Fibroblast of skin of scalp (primary cell): Measurements from ENCODE around the gene ARMC9.
A peak's percentile ranks its signal among the peaks of the same experiment; 100 is the strongest.
"Not testable (repeated sequence)": the region's sequence is repeated elsewhere in the genome, so short reads cannot be mapped to it uniquely, and the experiment has no call there.

Source experiments
- DNase-seq: peaks from one replicate; pipeline ENCODE4 v3.0.0-alpha.2; 2013

ARMC9 gene

GRCh38 chr2:231290321-231291015, 92.0 kb downstream of the ARMC9 start:
- DNase-seq = no peak

- DNase-seq = no peak
Observed at GRCh38 chr2:231292472-231293134, 94.2 kb downstream of the ARMC9 start.

DNA sequence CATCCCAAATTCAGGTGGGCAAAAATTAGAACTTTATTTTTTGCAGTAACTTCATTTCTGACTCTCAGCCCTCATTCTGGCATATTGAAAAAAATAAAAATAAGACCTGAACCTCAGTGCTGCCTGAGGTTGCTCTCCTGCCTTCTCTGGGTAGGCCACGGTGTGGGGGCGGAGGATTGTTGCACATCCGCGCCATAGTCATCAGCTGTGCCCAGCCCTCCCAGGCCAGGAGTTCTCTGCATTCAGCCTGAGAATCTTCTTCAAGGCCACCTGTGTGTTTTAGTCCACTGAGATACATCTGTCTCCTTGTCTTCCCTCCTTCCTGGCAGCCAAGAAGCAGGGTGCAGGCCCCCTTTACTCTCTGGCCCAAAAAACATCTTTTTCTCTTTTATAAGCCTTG, 94.7 kb downstream of the ARMC9 start:
- DNase-seq = no peak

DNA sequence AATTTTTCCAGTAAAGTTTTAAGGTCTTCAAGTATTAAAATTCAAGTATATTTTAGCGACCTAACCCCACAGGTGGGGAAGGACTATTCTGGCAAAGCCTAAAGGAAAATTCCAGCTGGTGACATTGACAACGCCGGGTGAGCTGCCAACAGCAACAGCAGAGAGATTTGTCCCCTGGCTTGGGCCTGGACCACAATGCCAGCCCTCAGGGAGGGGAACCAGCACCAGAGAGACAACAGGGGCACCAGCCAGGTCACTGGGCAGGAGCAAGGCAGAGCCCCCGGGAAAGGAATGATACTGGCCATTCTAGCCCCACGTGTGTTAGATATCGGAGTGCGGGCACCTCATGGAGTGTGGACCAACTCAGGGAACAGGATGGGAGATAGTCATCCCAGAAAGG, 95.7 kb downstream of the ARMC9 start:
- no peak for DNase-seq

DNA sequence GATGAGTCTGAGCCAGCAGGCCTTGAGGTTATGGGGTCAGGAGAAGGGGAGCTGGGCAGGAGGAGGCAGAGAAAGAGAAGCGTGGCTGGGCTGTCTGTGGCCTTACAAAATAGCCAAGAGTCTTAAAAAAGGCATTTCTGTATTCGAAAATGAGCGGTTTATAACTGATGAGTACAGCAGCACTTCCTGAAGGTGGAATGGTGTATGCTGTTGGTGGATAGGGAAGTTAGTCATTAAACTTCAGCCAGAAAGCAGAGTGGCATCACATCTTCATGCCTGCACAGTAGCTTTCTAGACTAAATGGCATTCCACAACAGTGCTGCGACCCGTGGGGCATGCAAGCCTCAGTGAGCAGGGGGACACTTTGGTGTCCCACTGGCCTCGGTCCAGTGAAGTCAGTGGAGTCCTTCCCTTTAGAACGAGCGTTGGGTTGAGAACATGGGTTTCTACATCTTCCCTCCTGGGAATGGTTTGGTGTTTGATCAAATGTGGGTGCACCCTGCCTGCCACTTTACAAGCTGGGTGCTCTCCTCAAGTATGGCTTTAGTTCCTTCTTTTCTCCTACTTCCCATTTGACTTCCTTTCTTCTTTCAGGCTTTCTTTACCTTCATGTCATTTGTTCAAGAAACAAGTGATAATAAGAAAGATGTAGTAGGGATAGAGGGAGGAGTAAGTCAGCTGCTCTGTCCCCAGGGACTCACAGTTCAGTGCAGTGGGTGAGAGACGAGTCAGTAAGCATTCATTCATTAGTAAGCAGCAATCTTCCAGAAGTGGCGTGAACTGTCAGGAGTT, 96.3 kb downstream of the ARMC9 start:
- DNase-seq = peak; percentile 20

DNA sequence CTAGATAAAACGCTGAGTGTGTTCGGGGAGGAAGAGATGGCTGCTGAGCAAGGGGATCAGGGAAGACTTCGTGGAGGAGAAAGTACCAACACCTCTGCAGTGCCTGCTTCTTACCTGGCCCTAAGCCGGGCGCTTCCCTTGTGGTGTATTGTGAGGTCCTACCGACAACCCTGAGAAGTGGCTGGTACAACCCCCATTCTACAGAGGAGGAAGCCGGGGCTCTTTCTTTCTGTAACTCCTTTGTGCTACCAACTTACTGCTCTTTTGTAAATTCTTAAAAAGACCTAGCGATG, 96.9 kb downstream of the ARMC9 start:
- no peak for DNase-seq

DNA sequence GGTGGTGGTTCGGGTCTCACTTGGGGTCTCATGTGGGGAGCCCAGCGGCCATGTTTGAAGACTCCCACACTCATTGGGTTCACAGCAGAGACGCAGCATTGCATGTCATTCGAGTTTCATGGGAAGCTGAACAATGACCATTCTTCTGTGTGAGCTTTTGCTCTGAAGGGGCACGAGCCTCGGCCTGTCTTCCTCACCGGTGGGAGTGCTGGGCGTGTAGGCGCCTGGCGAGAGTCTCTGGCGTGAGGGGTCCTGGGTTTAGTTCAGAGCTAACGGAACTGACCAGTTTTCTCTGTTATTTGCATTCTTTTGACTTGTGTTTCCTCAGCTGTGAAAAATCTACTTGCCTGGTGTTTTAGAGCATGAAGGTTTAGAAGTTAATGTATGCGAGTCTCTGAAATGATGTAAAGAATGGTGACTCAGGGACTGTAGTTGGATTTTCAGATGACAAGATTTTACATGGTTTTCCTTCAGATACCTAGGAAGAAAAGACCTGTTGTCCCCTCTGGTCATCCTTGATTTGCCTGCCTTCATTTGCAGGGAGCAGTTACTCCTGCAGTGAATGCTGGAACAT, 98.1 kb downstream of the ARMC9 start:
- no peak for DNase-seq

GRCh38 chr2:231297108-231297908, 98.9 kb downstream of the ARMC9 start:
- peak; percentile 57 for DNase-seq

DNA sequence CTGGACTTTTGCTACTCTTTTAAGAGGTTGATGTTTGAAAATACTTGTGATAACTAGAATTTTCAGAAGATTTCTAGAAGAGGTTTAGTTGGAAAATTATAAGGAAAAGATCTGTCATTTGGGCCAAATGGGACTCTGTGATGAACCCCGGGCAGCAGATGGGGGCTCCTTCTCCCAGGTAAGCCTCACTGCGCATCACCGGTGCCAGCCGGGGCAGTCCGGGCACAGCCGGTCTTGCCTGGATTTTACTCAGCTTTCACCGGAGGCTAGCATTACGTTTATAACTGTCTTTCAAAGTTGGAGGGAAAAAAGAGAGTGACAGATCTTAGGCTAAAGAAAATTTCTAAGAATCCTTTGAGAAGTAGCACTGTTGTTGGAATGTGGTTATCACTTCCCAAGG, 99.7 kb downstream of the ARMC9 start:
- DNase-seq = no peak

DNA sequence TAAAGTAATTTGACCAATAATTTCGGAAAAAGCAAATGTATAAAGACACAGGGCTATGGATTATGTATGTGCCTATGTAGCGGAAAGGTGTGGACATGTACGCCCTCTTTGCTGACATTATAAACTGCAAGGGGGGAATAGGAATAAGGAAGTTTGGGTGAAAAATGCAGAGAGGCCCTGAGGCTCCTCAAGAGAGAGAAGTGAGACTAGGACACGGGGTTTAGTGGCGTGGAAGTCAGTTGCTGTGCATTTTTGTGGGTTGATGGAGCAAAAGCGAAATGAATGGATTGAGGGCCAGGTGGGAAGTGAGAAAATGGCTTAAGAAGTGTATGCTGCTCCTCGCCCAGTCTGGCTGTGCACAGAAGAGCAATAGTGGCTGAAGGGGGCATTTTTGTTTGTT, 100.8 kb downstream of the ARMC9 start:
- DNase-seq = no peak

- DNase-seq = no peak
Observed at GRCh38 chr2:231300020-231300721, 101.7 kb downstream of the ARMC9 start.

- DNase-seq = no peak
Observed at GRCh38 chr2:231300722-231301076, 102.3 kb downstream of the ARMC9 start.

DNA sequence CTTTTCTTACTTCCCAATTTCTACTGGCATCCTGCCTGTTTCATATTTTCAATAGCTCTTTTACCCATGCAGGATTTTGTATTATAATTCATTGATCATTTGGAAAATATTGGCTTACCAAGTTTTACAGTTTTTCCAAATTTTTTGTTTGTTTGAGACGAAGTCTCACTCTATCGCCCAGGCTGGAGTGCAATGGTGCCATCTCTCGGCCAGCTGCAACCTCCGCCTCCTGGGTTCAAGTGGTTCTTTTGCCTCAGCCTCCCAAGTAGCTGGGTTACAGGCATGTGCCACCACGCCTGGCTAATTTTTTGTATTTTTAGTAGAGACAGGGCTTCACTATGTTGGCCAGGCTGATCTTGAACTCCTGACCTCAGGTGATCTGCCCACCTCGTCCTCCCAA, 105.8 kb downstream of the ARMC9 start:
- not testable (repeated sequence) for DNase-seq

GRCh38 chr2:231305221-231305620, 106.8 kb downstream of the ARMC9 start:
- no peak for DNase-seq

DNA sequence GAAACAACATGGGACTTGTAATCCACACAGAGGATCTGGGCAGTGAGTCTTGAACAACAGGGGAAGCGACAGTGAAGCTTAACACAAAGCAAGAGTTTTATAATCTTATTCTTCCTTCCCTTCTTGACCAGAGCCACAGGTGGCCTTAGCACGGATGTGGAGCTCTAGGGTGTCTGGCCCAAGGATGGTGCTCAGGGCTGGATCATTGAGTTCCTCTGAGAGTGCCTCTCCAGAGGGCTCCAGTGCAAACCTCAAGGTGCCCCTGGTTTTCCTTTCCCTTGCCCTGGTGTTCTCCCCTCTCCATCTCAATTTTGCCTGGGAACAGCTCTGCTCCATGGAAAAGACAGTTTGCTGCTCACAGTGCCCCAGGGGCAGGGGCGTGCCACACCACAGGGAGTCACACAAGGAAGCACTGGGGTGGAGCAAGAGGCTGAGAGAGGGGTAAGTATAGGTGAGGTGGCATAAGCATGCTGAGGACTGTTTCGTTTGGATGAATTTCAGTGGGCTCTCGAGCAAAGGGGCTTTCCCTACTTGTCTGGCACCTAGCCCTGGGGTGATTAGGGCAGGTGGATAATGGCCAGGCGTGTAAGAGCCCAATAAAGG, 108.5 kb downstream of the ARMC9 start:
- DNase-seq = no peak

GRCh38 chr2:231308219-231308618, 109.8 kb downstream of the ARMC9 start:
- no peak for DNase-seq

GRCh38 chr2:231308631-231309428, 110.4 kb downstream of the ARMC9 start:
- no peak for DNase-seq

- no peak for DNase-seq
Observed at GRCh38 chr2:231312066-231312465, 113.6 kb downstream of the ARMC9 start.

- no peak for DNase-seq
Observed at GRCh38 chr2:231315896-231316295, 117.5 kb downstream of the ARMC9 start.

GRCh38 chr2:231317579-231317978, 119.1 kb downstream of the ARMC9 start:
- no peak for DNase-seq

GRCh38 chr2:231318436-231318835, 120.0 kb downstream of the ARMC9 start:
- no peak for DNase-seq
